MM.1S (cell line): ENCODE results near the gene ARCN1.

Experiments
- DNase-seq: peaks from one replicate; pipeline ENCODE4 v3.0.0-alpha.2; 2015
- H2AFZ ChIP-seq: fragments of 300-600 bp; sonication (generic); 2 replicates; pipeline ENCODE4 v1.6.0; 2016; ENCODE audit warnings: antibody characterized with exemption, low read length
- H3F3A ChIP-seq: fragments of 300-600 bp; sonication (generic); 2 replicates; pipeline ENCODE4 v1.6.1; 2016; ENCODE audit warnings: mild to moderate bottlenecking, antibody characterized with exemption, low read length, moderate library complexity, mixed read lengths; ENCODE audit not compliant: insufficient read depth
- H3K27ac ChIP-seq: fragments of 300-600 bp; sonication (generic); 2 replicates; pipeline ENCODE4 v1.5.1; 2016; ENCODE audit warnings: mild to moderate bottlenecking, low read length
- H3K27me3 ChIP-seq: fragments of 300-600 bp; sonication (generic); replicated peaks from 2 replicates; pipeline ENCODE4 v1.6.0; 2016; ENCODE audit warnings: low read length; ENCODE audit not compliant: insufficient read depth
- H3K36me3 ChIP-seq: fragments of 300-600 bp; sonication (generic); replicated peaks from 2 replicates; pipeline ENCODE4 v1.6.1; 2016; ENCODE audit warnings: mild to moderate bottlenecking, low read length, mixed read lengths; ENCODE audit not compliant: insufficient read depth
- H3K4me1 ChIP-seq: fragments of 300-600 bp; sonication (generic); 2 replicates; pipeline ENCODE4 v1.6.1; 2016; ENCODE audit warnings: low read length, mixed read lengths
- H3K4me2 ChIP-seq: fragments of 300-600 bp; sonication (generic); 2 replicates; pipeline ENCODE4 v1.6.0; 2016; ENCODE audit warnings: low read depth, low read length
- H3K4me3 ChIP-seq: fragments of 300-600 bp; sonication (generic); 2 replicates; pipeline ENCODE4 v1.5.1; 2016; ENCODE audit warnings: low read length, mixed read lengths
- H3K79me2 ChIP-seq: fragments of 300-600 bp; sonication (generic); 2 replicates; pipeline ENCODE4 v1.6.1; 2016; ENCODE audit warnings: mixed run types, low read length, mixed read lengths
- H3K9ac ChIP-seq: fragments of 300-600 bp; sonication (generic); 2 replicates; pipeline ENCODE4 v1.6.1; 2016; ENCODE audit warnings: low read length, mixed read lengths
- H3K9me2 ChIP-seq: fragments of 300-600 bp; sonication (generic); replicated peaks from 2 replicates; pipeline ENCODE4 v1.6.1; 2016; ENCODE audit warnings: mild to moderate bottlenecking, low read length, mixed read lengths; ENCODE audit not compliant: insufficient read depth
- H3K9me3 ChIP-seq: fragments of 300-600 bp; sonication (generic); replicated peaks from 2 replicates; pipeline ENCODE4 v1.6.1; 2016; ENCODE audit warnings: mild to moderate bottlenecking, low read length, mixed read lengths; ENCODE audit not compliant: insufficient read depth
- H4K20me1 ChIP-seq: fragments of 300-600 bp; sonication (generic); 2 replicates; pipeline ENCODE4 v1.6.1; 2016; ENCODE audit warnings: mild to moderate bottlenecking, low read length, moderate library complexity, mixed read lengths; ENCODE audit not compliant: insufficient read depth
- EZH2 ChIP-seq: fragments of 300-600 bp; sonication (generic); optimal IDR thresholded peaks from 2 replicates; pipeline ENCODE3; 2017; ENCODE audit warnings: low read depth, mild to moderate bottlenecking, antibody characterized with exemption, low read length, mixed read lengths
- EZH2phosphoT487 ChIP-seq: fragments of 300-600 bp; sonication (generic); IDR thresholded peaks from 2 replicates; pipeline ENCODE4 v1.6.1; 2018; ENCODE audit warnings: antibody characterized with exemption, low read length
- TF ChIP-seq, protein P1 (sequence below): fragments of 300-600 bp; sonication (generic); IDR thresholded peaks from 2 replicates; pipeline ENCODE4 v1.5.1; 2016; ENCODE audit warnings: antibody characterized with exemption, low read length, mixed read lengths

Gene ARCN1

DNA sequence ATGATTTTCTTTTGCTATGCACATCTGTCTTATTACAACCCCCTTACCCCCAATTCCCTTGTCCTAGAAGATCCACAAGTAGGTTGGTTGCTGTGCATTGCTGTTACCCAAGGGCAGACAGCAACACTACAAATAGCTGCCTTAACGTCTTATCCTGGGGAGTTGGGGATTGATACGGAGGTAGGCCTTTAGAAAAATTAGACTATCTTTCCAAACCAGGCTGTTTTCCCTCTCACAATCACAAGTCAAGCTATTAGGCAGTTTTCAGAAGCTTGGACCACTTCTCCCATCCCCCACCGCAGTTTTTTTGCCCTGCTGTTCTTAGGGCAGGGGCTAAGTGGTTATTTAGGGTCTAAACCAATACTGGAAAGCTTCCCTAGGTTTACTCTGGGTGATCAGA lies 32.4 kb downstream of the ARCN1 start:
- Histone ChIP-seq H3K4me2 (no peak overlapping the region), H3K9me3 (no peaks in the 10 kb centered on the region), H3F3A (no peaks in the 10 kb centered on the region)

DNA sequence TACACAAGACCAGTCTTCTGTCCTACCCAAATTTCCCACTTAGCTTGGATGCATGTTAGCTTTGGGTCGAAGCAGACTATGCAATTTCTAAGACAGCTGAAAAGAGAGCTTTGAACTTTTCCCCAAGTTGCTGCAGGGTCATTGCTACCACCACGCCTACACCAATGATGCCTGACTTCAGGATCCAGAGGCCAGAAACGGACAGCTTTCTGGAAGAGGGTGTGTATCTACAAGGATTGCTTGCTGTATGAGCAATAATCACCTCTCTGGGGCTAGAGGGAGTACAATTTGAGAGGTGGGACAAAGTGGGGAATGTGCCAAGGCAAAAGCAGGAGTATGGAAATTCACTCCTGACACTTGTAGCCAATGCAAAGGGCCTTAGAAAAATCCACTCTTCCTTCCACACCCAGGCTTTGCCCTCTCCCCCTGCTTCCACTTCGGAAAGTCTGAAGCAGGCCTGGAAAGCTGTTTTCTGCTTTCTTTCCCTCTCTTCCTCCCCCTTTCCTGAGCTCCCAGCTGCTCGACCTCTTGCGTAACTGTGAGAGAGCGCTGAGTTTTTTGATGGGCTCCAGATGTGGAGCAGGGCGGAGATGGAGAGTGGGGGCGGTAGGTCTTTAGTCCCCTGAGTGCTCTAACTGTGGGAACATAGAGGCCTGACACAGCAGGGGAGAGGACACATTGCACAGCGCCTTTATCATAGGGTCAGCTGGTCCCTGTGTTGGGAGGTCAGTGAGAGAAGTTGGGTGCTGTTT lies 33.1 kb downstream of the ARCN1 start:
- no peak for DNase-seq
- Histone ChIP-seq H3K4me3 (no peak overlapping the region), H3K27me3 (peaks cover 41% of the 10 kb centered on the region), H4K20me1 (no peaks in the 10 kb centered on the region), H3K36me3 (no peaks in the 10 kb centered on the region; the same call in 1 of the 2 replicates), H3K27ac (no peak overlapping the region), H3F3A (no peaks in the 10 kb centered on the region), H3K4me1 (peaks cover 5% of the 10 kb centered on the region; the same call in 1 of the 2 replicates), H3K9me2 (no peaks in the 10 kb centered on the region), H3K9me3 (no peaks in the 10 kb centered on the region), H3K79me2 (no peaks in the 10 kb centered on the region), H2AFZ (no peak overlapping the region), H3K9ac (no peak overlapping the region), H3K4me2 (no peak overlapping the region)
- TF ChIP-seq EZH2phosphoT487 (no peak), EZH2 (no peak)
- TF ChIP-seq, protein P1, sequence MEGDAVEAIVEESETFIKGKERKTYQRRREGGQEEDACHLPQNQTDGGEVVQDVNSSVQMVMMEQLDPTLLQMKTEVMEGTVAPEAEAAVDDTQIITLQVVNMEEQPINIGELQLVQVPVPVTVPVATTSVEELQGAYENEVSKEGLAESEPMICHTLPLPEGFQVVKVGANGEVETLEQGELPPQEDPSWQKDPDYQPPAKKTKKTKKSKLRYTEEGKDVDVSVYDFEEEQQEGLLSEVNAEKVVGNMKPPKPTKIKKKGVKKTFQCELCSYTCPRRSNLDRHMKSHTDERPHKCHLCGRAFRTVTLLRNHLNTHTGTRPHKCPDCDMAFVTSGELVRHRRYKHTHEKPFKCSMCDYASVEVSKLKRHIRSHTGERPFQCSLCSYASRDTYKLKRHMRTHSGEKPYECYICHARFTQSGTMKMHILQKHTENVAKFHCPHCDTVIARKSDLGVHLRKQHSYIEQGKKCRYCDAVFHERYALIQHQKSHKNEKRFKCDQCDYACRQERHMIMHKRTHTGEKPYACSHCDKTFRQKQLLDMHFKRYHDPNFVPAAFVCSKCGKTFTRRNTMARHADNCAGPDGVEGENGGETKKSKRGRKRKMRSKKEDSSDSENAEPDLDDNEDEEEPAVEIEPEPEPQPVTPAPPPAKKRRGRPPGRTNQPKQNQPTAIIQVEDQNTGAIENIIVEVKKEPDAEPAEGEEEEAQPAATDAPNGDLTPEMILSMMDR: no peak

More for the DNA sequence above, 32.4 kb downstream of the ARCN1 start:
- Histone ChIP-seq H3K27me3 (peaks cover 33% of the 10 kb centered on the region), H3K9me2 (no peaks in the 10 kb centered on the region), H3K9ac (no peak overlapping the region), H3K79me2 (no peaks in the 10 kb centered on the region), H3K4me3 (no peak overlapping the region), H4K20me1 (no peaks in the 10 kb centered on the region), H3K27ac (no peak overlapping the region), H3K36me3 (no peaks in the 10 kb centered on the region; the same call in 1 of the 2 replicates), H3K4me1 (peaks cover 5% of the 10 kb centered on the region; the same call in 1 of the 2 replicates), H2AFZ (no peak overlapping the region)
- DNase-seq: no peak
- no peak for TF ChIP-seq EZH2phosphoT487
- no peak for TF ChIP-seq EZH2
- TF ChIP-seq, protein P1: no peak

DNA sequence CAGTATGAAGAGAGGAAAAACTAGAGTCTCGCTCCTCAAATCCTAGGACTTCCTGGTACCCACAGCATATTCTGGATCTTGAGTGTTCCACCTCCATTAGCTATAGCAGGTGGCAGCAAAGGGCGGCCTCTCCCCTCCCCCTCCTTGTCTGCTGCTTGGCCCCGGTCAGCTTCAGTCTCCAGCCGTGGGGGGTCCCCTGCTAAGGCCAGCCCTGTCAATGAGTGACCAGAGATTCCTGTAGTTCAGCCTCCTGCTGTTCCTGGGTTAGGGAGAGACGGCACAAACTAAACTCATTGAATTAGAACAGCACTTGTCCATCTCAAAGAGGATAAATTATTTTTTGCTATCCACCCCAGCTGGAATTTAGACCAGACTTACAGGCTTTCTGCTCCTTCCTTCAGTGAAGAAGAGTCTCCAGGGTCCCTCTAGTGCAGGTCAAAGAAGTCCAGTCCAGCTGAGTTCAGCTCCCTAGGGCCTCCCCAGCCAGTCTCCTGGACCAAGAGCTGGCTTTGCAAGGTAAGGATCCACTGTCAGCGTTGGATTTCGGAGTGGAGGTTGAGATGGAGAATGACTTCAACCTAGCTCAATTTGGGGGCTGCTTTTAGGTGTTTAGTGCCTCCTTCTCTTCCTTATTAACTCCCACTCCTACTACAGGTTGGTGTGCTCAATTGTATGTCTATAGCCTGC lies 34.1 kb downstream of the ARCN1 start:
- no peaks in the 10 kb centered on the region for H3F3A ChIP-seq
- H3K9me3 ChIP-seq: no peaks in the 10 kb centered on the region
- H3K36me3 ChIP-seq: no peaks in the 10 kb centered on the region
- peaks cover 46% of the 10 kb centered on the region for H3K27me3 ChIP-seq
- DNase-seq: no peak
- no peaks in the 10 kb centered on the region for H3K79me2 ChIP-seq
- no peak for TF ChIP-seq EZH2
- TF ChIP-seq, protein P1: no peak
- TF ChIP-seq EZH2phosphoT487: no peak
- H3K9ac ChIP-seq: no peak overlapping the region
- H3K4me2 ChIP-seq: no peak overlapping the region
- no peak overlapping the region for H3K4me3 ChIP-seq
- no peak overlapping the region for H3K27ac ChIP-seq
- peaks cover 10% of the 10 kb centered on the region; the same call in 1 of the 2 replicates for H3K4me1 ChIP-seq
- no peak overlapping the region for H2AFZ ChIP-seq
- H4K20me1 ChIP-seq: no peaks in the 10 kb centered on the region
- H3K9me2 ChIP-seq: no peaks in the 10 kb centered on the region
